ENCODE results near the gene PDE4D.

The PDE4D gene

GRCh38 chr5:59123595-59124561 lies 769.6 kb downstream of the PDE4D start:
- H3K4me3 ChIP-seq (ENCODE audit: low read depth, low read length): no peak overlapping the region
- no peak overlapping the region for H2AFZ ChIP-seq (ENCODE audit: low read length, unreplicated experiment)
- H3K36me3 ChIP-seq (ENCODE audit: insufficient read depth, low read length): no peaks in the 10 kb centered on the region
- no peak overlapping the region for H3K27ac ChIP-seq (ENCODE audit: low read depth, low read length)
- no peaks in the 10 kb centered on the region for H3K27me3 ChIP-seq (ENCODE audit: insufficient read depth, low read length)
- H3K4me1 ChIP-seq (ENCODE audit: control insufficient read depth, insufficient read depth, low read length, unreplicated experiment): peaks cover 34% of the 10 kb centered on the region
- no peaks in the 10 kb centered on the region for H3K79me2 ChIP-seq (ENCODE audit: control insufficient read depth, insufficient read depth, low read length, unreplicated experiment)

- no peaks in the 10 kb centered on the region for H3K79me2 ChIP-seq (ENCODE audit: control insufficient read depth, insufficient read depth, low read length, unreplicated experiment)
- H3K27ac ChIP-seq (ENCODE audit: low read depth, low read length): no peak overlapping the region
- H3K27me3 ChIP-seq (ENCODE audit: insufficient read depth, low read length): no peaks in the 10 kb centered on the region
- H3K36me3 ChIP-seq (ENCODE audit: insufficient read depth, low read length): no peaks in the 10 kb centered on the region
- H3K4me3 ChIP-seq (ENCODE audit: low read depth, low read length): no peak overlapping the region
- peaks cover 8% of the 10 kb centered on the region for H3K4me1 ChIP-seq (ENCODE audit: control insufficient read depth, insufficient read depth, low read length, unreplicated experiment)
- no peak overlapping the region for H2AFZ ChIP-seq (ENCODE audit: low read length, unreplicated experiment)
These were observed 774.0 kb downstream of the PDE4D start for GRCh38 chr5:59119480-59119879.

GRCh38 chr5:59117320-59117719 lies 776.2 kb downstream of the PDE4D start:
- H3K27me3 ChIP-seq (ENCODE audit: insufficient read depth, low read length): no peaks in the 10 kb centered on the region
- peaks cover 8% of the 10 kb centered on the region for H3K4me1 ChIP-seq (ENCODE audit: control insufficient read depth, insufficient read depth, low read length, unreplicated experiment)
- no peak overlapping the region for H3K27ac ChIP-seq (ENCODE audit: low read depth, low read length)
- no peak overlapping the region for H3K4me3 ChIP-seq (ENCODE audit: low read depth, low read length)
- H2AFZ ChIP-seq (ENCODE audit: low read length, unreplicated experiment): no peak overlapping the region
- no peaks in the 10 kb centered on the region for H3K79me2 ChIP-seq (ENCODE audit: control insufficient read depth, insufficient read depth, low read length, unreplicated experiment)
- H3K36me3 ChIP-seq (ENCODE audit: insufficient read depth, low read length): no peaks in the 10 kb centered on the region

- no peak overlapping the region for H2AFZ ChIP-seq (ENCODE audit: low read length, unreplicated experiment)
- no peak overlapping the region for H3K27ac ChIP-seq (ENCODE audit: low read depth, low read length)
These were observed 777.2 kb downstream of the PDE4D start for GRCh38 chr5:59116231-59116865.

GRCh38 chr5:59115345-59115744 lies 778.2 kb downstream of the PDE4D start:
- Histone ChIP-seq H3K27ac (ENCODE audit: low read depth, low read length) (no peak overlapping the region), H3K4me1 (ENCODE audit: control insufficient read depth, insufficient read depth, low read length, unreplicated experiment) (peaks cover 8% of the 10 kb centered on the region), H3K27me3 (ENCODE audit: insufficient read depth, low read length) (no peaks in the 10 kb centered on the region), H2AFZ (ENCODE audit: low read length, unreplicated experiment) (no peak overlapping the region), H3K79me2 (ENCODE audit: control insufficient read depth, insufficient read depth, low read length, unreplicated experiment) (no peaks in the 10 kb centered on the region), H3K36me3 (ENCODE audit: insufficient read depth, low read length) (no peaks in the 10 kb centered on the region), H3K4me3 (ENCODE audit: low read depth, low read length) (no peak overlapping the region)

More at GRCh38 chr5:59116231-59116865, 777.2 kb downstream of the PDE4D start:
- H3K4me1 ChIP-seq (ENCODE audit: control insufficient read depth, insufficient read depth, low read length, unreplicated experiment): peaks cover 8% of the 10 kb centered on the region
- no peaks in the 10 kb centered on the region for H3K27me3 ChIP-seq (ENCODE audit: insufficient read depth, low read length)
- no peaks in the 10 kb centered on the region for H3K79me2 ChIP-seq (ENCODE audit: control insufficient read depth, insufficient read depth, low read length, unreplicated experiment)
- H3K36me3 ChIP-seq (ENCODE audit: insufficient read depth, low read length): no peaks in the 10 kb centered on the region
- no peak overlapping the region for H3K4me3 ChIP-seq (ENCODE audit: low read depth, low read length)

GRCh38 chr5:59109383-59109782 lies 784.1 kb downstream of the PDE4D start:
- Histone ChIP-seq H3K4me3 (ENCODE audit: low read depth, low read length) (no peak overlapping the region), H2AFZ (ENCODE audit: low read length, unreplicated experiment) (no peak overlapping the region), H3K36me3 (ENCODE audit: insufficient read depth, low read length) (no peaks in the 10 kb centered on the region), H3K4me1 (ENCODE audit: control insufficient read depth, insufficient read depth, low read length, unreplicated experiment) (no peaks in the 10 kb centered on the region), H3K27ac (ENCODE audit: low read depth, low read length) (no peak overlapping the region), H3K79me2 (ENCODE audit: control insufficient read depth, insufficient read depth, low read length, unreplicated experiment) (no peaks in the 10 kb centered on the region), H3K27me3 (ENCODE audit: insufficient read depth, low read length) (no peaks in the 10 kb centered on the region)

GRCh38 chr5:59107692-59108091 lies 785.8 kb downstream of the PDE4D start:
- H3K4me1 ChIP-seq (ENCODE audit: control insufficient read depth, insufficient read depth, low read length, unreplicated experiment): no peaks in the 10 kb centered on the region
- H2AFZ ChIP-seq (ENCODE audit: low read length, unreplicated experiment): no peak overlapping the region
- H3K36me3 ChIP-seq (ENCODE audit: insufficient read depth, low read length): no peaks in the 10 kb centered on the region
- no peak overlapping the region for H3K27ac ChIP-seq (ENCODE audit: low read depth, low read length)
- no peaks in the 10 kb centered on the region for H3K27me3 ChIP-seq (ENCODE audit: insufficient read depth, low read length)
- H3K79me2 ChIP-seq (ENCODE audit: control insufficient read depth, insufficient read depth, low read length, unreplicated experiment): no peaks in the 10 kb centered on the region
- no peak overlapping the region for H3K4me3 ChIP-seq (ENCODE audit: low read depth, low read length)

- Histone ChIP-seq H3K79me2 (ENCODE audit: control insufficient read depth, insufficient read depth, low read length, unreplicated experiment) (no peaks in the 10 kb centered on the region), H3K27ac (ENCODE audit: low read depth, low read length) (no peak overlapping the region), H2AFZ (ENCODE audit: low read length, unreplicated experiment) (peak overlapping the region; percentile 17), H3K4me1 (ENCODE audit: control insufficient read depth, insufficient read depth, low read length, unreplicated experiment) (peaks cover 3% of the 10 kb centered on the region), H3K36me3 (ENCODE audit: insufficient read depth, low read length) (no peaks in the 10 kb centered on the region), H3K4me3 (ENCODE audit: low read depth, low read length) (no peak overlapping the region), H3K27me3 (ENCODE audit: insufficient read depth, low read length) (no peaks in the 10 kb centered on the region)
These were observed 789.0 kb downstream of the PDE4D start for GRCh38 chr5:59104400-59105127.

- no peak overlapping the region for H2AFZ ChIP-seq (ENCODE audit: low read length, unreplicated experiment)
- H3K36me3 ChIP-seq (ENCODE audit: insufficient read depth, low read length): no peaks in the 10 kb centered on the region
- H3K27me3 ChIP-seq (ENCODE audit: insufficient read depth, low read length): no peaks in the 10 kb centered on the region
- H3K79me2 ChIP-seq (ENCODE audit: control insufficient read depth, insufficient read depth, low read length, unreplicated experiment): no peaks in the 10 kb centered on the region
- no peak overlapping the region for H3K4me3 ChIP-seq (ENCODE audit: low read depth, low read length)
- H3K27ac ChIP-seq (ENCODE audit: low read depth, low read length): no peak overlapping the region
- H3K4me1 ChIP-seq (ENCODE audit: control insufficient read depth, insufficient read depth, low read length, unreplicated experiment): peaks cover 13% of the 10 kb centered on the region
These were observed 790.2 kb downstream of the PDE4D start for GRCh38 chr5:59103303-59103702.

GRCh38 chr5:59102437-59102836 lies 791.1 kb downstream of the PDE4D start:
- H3K4me3 ChIP-seq (ENCODE audit: low read depth, low read length): no peak overlapping the region
- H3K27ac ChIP-seq (ENCODE audit: low read depth, low read length): no peak overlapping the region
- H3K4me1 ChIP-seq (ENCODE audit: control insufficient read depth, insufficient read depth, low read length, unreplicated experiment): peaks cover 13% of the 10 kb centered on the region
- H3K36me3 ChIP-seq (ENCODE audit: insufficient read depth, low read length): no peaks in the 10 kb centered on the region
- H2AFZ ChIP-seq (ENCODE audit: low read length, unreplicated experiment): no peak overlapping the region
- no peaks in the 10 kb centered on the region for H3K27me3 ChIP-seq (ENCODE audit: insufficient read depth, low read length)
- no peaks in the 10 kb centered on the region for H3K79me2 ChIP-seq (ENCODE audit: control insufficient read depth, insufficient read depth, low read length, unreplicated experiment)
